CD4-positive, alpha-beta T cell treated with Interleukin-1 beta for 1 hour (primary cell): Measurements from ENCODE around the gene ARHGAP42.

ENCODE experiments used
- DNase-seq, 2 donors: peaks; one replicate each; pipeline ENCODE4 v3.0.0-alpha.2; 2020 to 2022

Gene ARHGAP42

GRCh38 chr11:100808904-100809491, 121.9 kb downstream of the ARHGAP42 start:
- DNase-seq = no peak

GRCh38 chr11:100810146-100810545, 123.1 kb downstream of the ARHGAP42 start:
- no peak for DNase-seq

- DNase-seq = no peak
These were observed 123.6 kb downstream of the ARHGAP42 start for GRCh38 chr11:100810666-100811065.

- DNase-seq = no peak
These were observed 125.4 kb downstream of the ARHGAP42 start for GRCh38 chr11:100812517-100812916.

- no peak for DNase-seq
These were observed 128.8 kb downstream of the ARHGAP42 start for GRCh38 chr11:100815787-100816330.

GRCh38 chr11:100816823-100817222, 129.7 kb downstream of the ARHGAP42 start:
- DNase-seq = no peak

- DNase-seq = no peak
These were observed 130.5 kb downstream of the ARHGAP42 start for GRCh38 chr11:100817620-100818019.

- DNase-seq = no peak
These were observed 133.5 kb downstream of the ARHGAP42 start for GRCh38 chr11:100820621-100821020.

GRCh38 chr11:100821198-100821597, 134.1 kb downstream of the ARHGAP42 start:
- no peak for DNase-seq

- no peak for DNase-seq
These were observed 136.3 kb downstream of the ARHGAP42 start for GRCh38 chr11:100823360-100823759.

- no peak for DNase-seq
These were observed 137.1 kb downstream of the ARHGAP42 start for GRCh38 chr11:100824041-100824809.

GRCh38 chr11:100825626-100826025, 138.5 kb downstream of the ARHGAP42 start:
- no peak for DNase-seq

- DNase-seq = peak in 1 of 2 donors; percentile 2
These were observed 141.0 kb downstream of the ARHGAP42 start for GRCh38 chr11:100827934-100828661.

- no peak for DNase-seq
These were observed 143.2 kb downstream of the ARHGAP42 start for GRCh38 chr11:100830274-100830673.

- DNase-seq = no peak
These were observed 144.1 kb downstream of the ARHGAP42 start for GRCh38 chr11:100830978-100831732.

GRCh38 chr11:100831929-100832494, 144.9 kb downstream of the ARHGAP42 start:
- no peak for DNase-seq

GRCh38 chr11:100832829-100833228, 145.7 kb downstream of the ARHGAP42 start:
- DNase-seq = no peak

GRCh38 chr11:100833276-100833675, 146.2 kb downstream of the ARHGAP42 start:
- DNase-seq = no peak

GRCh38 chr11:100835854-100836253, 148.8 kb downstream of the ARHGAP42 start:
- DNase-seq = no peak

GRCh38 chr11:100837311-100837710, 150.2 kb downstream of the ARHGAP42 start:
- no peak for DNase-seq

- no peak for DNase-seq
These were observed 154.8 kb downstream of the ARHGAP42 start for GRCh38 chr11:100841711-100842407.

GRCh38 chr11:100847696-100848216, 160.7 kb downstream of the ARHGAP42 start:
- no peak for DNase-seq
